IMR-90 (cell line): ENCODE data around the gene PARP12. TPM values are rescaled to one million over a fixed set of nuclear protein-coding genes. Genes with fewer than 3 reads are reported as not detected.

Source experiments
- ATAC-seq: fragments of 200-7000 bp; cut with Tn5 transposase; 2 replicates; pipeline ENCODE4 v1.9.1; 2020; ENCODE audit warnings: low read depth, mild to moderate bottlenecking, moderate library complexity
- BruUV-seq: library from RNA; stranded (reverse); fragments of 400-500 nt; replicated peaks from 2 replicates; lab custom pipeline; 2021; lab: Mats Ljungman, UMichigan
- CTCF ChIA-PET: fragments of 300-600 bp; formaldehyde crosslinking; extraction: SDS; loops from one replicate; lab custom pipeline; 2021; ENCODE audit warnings: antibody characterized with exemption; lab: Yijun Ruan, JAX
- POLR2A ChIA-PET: fragments of 300-600 bp; sonication (Branson Sonifier 250); formaldehyde crosslinking; loops from one replicate; lab custom pipeline; 2022; ENCODE audit warnings: antibody characterized with exemption; ENCODE audit not compliant: unreplicated experiment; lab: Charles Lee
- DNase-seq: peaks from one replicate; pipeline ENCODE4 v3.0.0; 2013
- H2AFZ ChIP-seq: replicated peaks from 2 replicates; pipeline ENCODE3; 2013; ENCODE audit warnings: low read length, mild to moderate bottlenecking; ENCODE audit not compliant: poor library complexity
- H2AK5ac ChIP-seq: 2 replicates; pipeline ENCODE4 v1.6.1; 2013; ENCODE audit warnings: low read depth, low read length, inconsistent platforms
- H2AK9ac ChIP-seq: replicated peaks from 2 replicates; pipeline ENCODE3; 2013; ENCODE audit warnings: mild to moderate bottlenecking, low read depth, low read length, moderate library complexity; ENCODE audit not compliant: poor library complexity
- H2BK120ac ChIP-seq: 2 replicates; pipeline ENCODE4 v1.6.1; 2013; ENCODE audit warnings: low read depth, low read length, inconsistent platforms
- H2BK15ac ChIP-seq: 3 replicates; pipeline ENCODE4 v1.6.1; 2013; ENCODE audit warnings: low read depth, low read length, inconsistent platforms
- H2BK20ac ChIP-seq: 2 replicates; pipeline ENCODE4 v1.6.1; 2013; ENCODE audit warnings: low read depth, mild to moderate bottlenecking, inconsistent platforms, low read length, moderate library complexity
- H2BK5ac ChIP-seq: 2 replicates; pipeline ENCODE4 v1.6.1; 2013; ENCODE audit warnings: mild to moderate bottlenecking, low read depth, low read length, inconsistent platforms; ENCODE audit not compliant: poor library complexity, severe bottlenecking
- H3K14ac ChIP-seq: replicated peaks from 2 replicates; pipeline ENCODE4 v1.6.1; 2013; ENCODE audit warnings: low read depth, low read length, inconsistent platforms
- H3K18ac ChIP-seq: 2 replicates; pipeline ENCODE4 v1.6.1; 2013; ENCODE audit warnings: low read depth, low read length, control low read depth
- H3K23ac ChIP-seq: 2 replicates; pipeline ENCODE4 v1.6.1; 2013; ENCODE audit warnings: low read depth, low read length, inconsistent platforms
- H3K27ac ChIP-seq: 2 replicates; pipeline ENCODE4 v1.5.1; 2013; ENCODE audit warnings: mild to moderate bottlenecking, control low read depth, low read length; ENCODE audit not compliant: insufficient read depth
- H3K27me3 ChIP-seq: 2 replicates; pipeline ENCODE4 v1.6.1; 2013; ENCODE audit warnings: low read length; ENCODE audit not compliant: control insufficient read depth, insufficient read depth
- H3K36me3 ChIP-seq: 2 replicates; pipeline ENCODE4 v1.6.1; 2013; ENCODE audit warnings: low read length, mixed read lengths; ENCODE audit not compliant: control insufficient read depth, insufficient read depth
- H3K4ac ChIP-seq: 2 replicates; pipeline ENCODE4 v1.6.1; 2013; ENCODE audit warnings: low read depth, low read length, inconsistent platforms
- H3K4me1 ChIP-seq: 2 replicates; pipeline ENCODE4 v1.6.1; 2013; ENCODE audit warnings: low read length, mixed read lengths; ENCODE audit not compliant: control insufficient read depth, insufficient read depth
- H3K4me2 ChIP-seq: 2 replicates; pipeline ENCODE4 v1.6.1; 2013; ENCODE audit warnings: low read depth, mild to moderate bottlenecking, control low read depth, low read length, moderate library complexity
- H3K4me3 ChIP-seq: 2 replicates; pipeline ENCODE4 v1.5.1; 2013; ENCODE audit warnings: low read depth, mild to moderate bottlenecking, control low read depth, low read length, moderate library complexity; ENCODE audit not compliant: insufficient read depth
- H3K56ac ChIP-seq: 2 replicates; pipeline ENCODE4 v1.6.1; 2013; ENCODE audit warnings: low read length, inconsistent platforms; ENCODE audit not compliant: insufficient read depth; ENCODE audit errors: extremely low read depth
- H3K79me1 ChIP-seq, 2 experiments: 2 replicates each; pipeline ENCODE4 v1.6.1; 2013; ENCODE audit warnings: low read length in 2 of 2, inconsistent platforms in 1 of 2, low read depth in 1 of 2
- H3K9ac ChIP-seq: 2 replicates; pipeline ENCODE4 v1.6.1; 2013; ENCODE audit warnings: low read depth, low read length, control low read depth
- H3K9me1 ChIP-seq: 2 replicates; pipeline ENCODE4 v1.6.1; 2013; ENCODE audit warnings: low read length, inconsistent platforms; ENCODE audit not compliant: insufficient read depth
- H3K9me3 ChIP-seq: 2 replicates; pipeline ENCODE4 v1.6.1; 2013; ENCODE audit warnings: low read length; ENCODE audit not compliant: control insufficient read depth, insufficient read depth
- H4K20me1 ChIP-seq: 2 replicates; pipeline ENCODE4 v1.6.1; 2013; ENCODE audit warnings: low read length, inconsistent platforms; ENCODE audit not compliant: insufficient read depth
- H4K5ac ChIP-seq: 2 replicates; pipeline ENCODE4 v1.6.1; 2013; ENCODE audit warnings: mild to moderate bottlenecking, low read depth, low read length, control low read depth
- H4K8ac ChIP-seq, 2 experiments: 2 replicates each; pipeline ENCODE4 v1.6.1; 2013; ENCODE audit warnings: low read depth in 2 of 2, low read length in 2 of 2, control low read depth in 1 of 2, inconsistent platforms in 1 of 2
- H4K91ac ChIP-seq: 2 replicates; pipeline ENCODE4 v1.6.1; 2013; ENCODE audit warnings: low read depth, low read length, inconsistent platforms; ENCODE audit not compliant: insufficient read depth
- BHLHE40 ChIP-seq: fragments of 150-350 bp; IDR thresholded peaks from 2 replicates; pipeline ENCODE4 v1.6.1; 2016; ENCODE audit warnings: mild to moderate bottlenecking, low read depth, low read length
- CEBPB ChIP-seq: IDR thresholded peaks from 2 replicates; pipeline ENCODE4 v1.6.1; 2012; ENCODE audit warnings: low read depth, low read length, improper control_type of control experiment
- CHD1 ChIP-seq: IDR thresholded peaks from 2 replicates; pipeline ENCODE4 v1.6.1; 2012; ENCODE audit warnings: low read depth, low read length, improper control_type of control experiment
- FOS ChIP-seq: fragments of 150-350 bp; IDR thresholded peaks from 2 replicates; pipeline ENCODE4 v1.6.1; 2016; ENCODE audit warnings: low read depth, low read length
- MAZ ChIP-seq: IDR thresholded peaks from 2 replicates; pipeline ENCODE4 v1.6.1; 2012; ENCODE audit warnings: low read depth, mild to moderate bottlenecking, low read length, improper control_type of control experiment, moderate library complexity, borderline replicate concordance
- MXI1 ChIP-seq: IDR thresholded peaks from 2 replicates; pipeline ENCODE4 v1.6.1; 2012; ENCODE audit warnings: low read depth, mild to moderate bottlenecking, low read length, moderate library complexity, borderline replicate concordance
- NFE2L2 ChIP-seq: fragments of 150-350 bp; IDR thresholded peaks from 2 replicates; pipeline ENCODE4 v1.6.1; 2016; ENCODE audit warnings: low read depth, mild to moderate bottlenecking, low read length
- POLR2A ChIP-seq: IDR thresholded peaks from 2 replicates; pipeline ENCODE4 v1.6.1; 2012; ENCODE audit warnings: mild to moderate bottlenecking, low read depth, low read length
- RAD21 ChIP-seq: IDR thresholded peaks from 2 replicates; pipeline ENCODE4 v1.6.1; 2012; ENCODE audit warnings: low read length, improper control_type of control experiment
- RCOR1 ChIP-seq: IDR thresholded peaks from 2 replicates; pipeline ENCODE4 v1.6.1; 2012; ENCODE audit warnings: mild to moderate bottlenecking, low read length, improper control_type of control experiment; ENCODE audit not compliant: insufficient replicate concordance
- RFX5 ChIP-seq: IDR thresholded peaks from 2 replicates; pipeline ENCODE4 v1.8.0; 2012; ENCODE audit warnings: low read depth, mild to moderate bottlenecking, low read length, moderate library complexity
- SMC3 ChIP-seq: fragments of 150-350 bp; IDR thresholded peaks from 2 replicates; pipeline ENCODE4 v1.6.1; 2016; ENCODE audit warnings: low read depth, mild to moderate bottlenecking, antibody characterized with exemption, low read length, moderate library complexity
- WGBS, 2 experiments: methylation state at CpG; one replicate each; pipeline versions ENCODE4 v1.1.5 to v1.1.7; 2013; ENCODE audit warnings: missing lambda C conversion rate in 2 of 2; ENCODE audit not compliant: insufficient read length in 1 of 2; ENCODE audit errors: extremely low coverage in 2 of 2; 5-methylcytosine and 5-hydroxymethylcytosine counted together
- dilution Hi-C: fragments of 300-500 bp; cut with HindIII; formaldehyde crosslinking; loops from one replicate; pipeline ENCODE4 v1.14.3; 2018; ENCODE audit warnings: low sequenced_read_pairs; ENCODE audit not compliant: unreplicated experiment
- in situ Hi-C: fragments of 300-500 bp; cut with MboI; formaldehyde crosslinking; loops from 3 replicates; pipeline ENCODE4 v1.14.3; 2019; ENCODE audit warnings: low sequenced_read_pairs, inconsistent platforms, mixed read lengths
- intact Hi-C: fragments of 100-400 bp; cut with micrococcal nuclease; formaldehyde crosslinking; loops from 2 replicates; pipeline ENCODE4 v1.10.0; 2022
- polyA plus RNA-seq, 3 experiments: library from polyadenylated mRNA; depleted of rRNA; stranded (reverse); fragments of >200 nt; gene quantifications; 2 replicates each; pipeline ENCODE4 v1.2.3, GENCODE V29; 2012; ENCODE audit warnings: low replicate concordance in 1 of 3
- total RNA-seq: library from RNA; depleted of rRNA; stranded (reverse); fragments of >200 nt; gene quantifications from 2 replicates; pipeline ENCODE4 v1.2.3, GENCODE V29; 2012
- TF ChIP-seq, protein P1 (sequence below): conservative IDR thresholded peaks from 2 replicates; pipeline ENCODE4 v1.5.1; 2012; ENCODE audit warnings: mild to moderate bottlenecking, low read depth, low read length, improper control_type of control experiment
- TF ChIP-seq, protein P2 (sequence below): fragments of 150-350 bp; IDR thresholded peaks from 2 replicates; pipeline ENCODE4 v1.6.1; 2016; ENCODE audit warnings: low read depth, mild to moderate bottlenecking, low read length, moderate library complexity, borderline replicate concordance

The PARP12 gene
- total and polyA plus RNA-seq, 2 of the 4 experiments (the other 2 are of a cell fraction): 7.2 to 11.3 TPM

DNA sequence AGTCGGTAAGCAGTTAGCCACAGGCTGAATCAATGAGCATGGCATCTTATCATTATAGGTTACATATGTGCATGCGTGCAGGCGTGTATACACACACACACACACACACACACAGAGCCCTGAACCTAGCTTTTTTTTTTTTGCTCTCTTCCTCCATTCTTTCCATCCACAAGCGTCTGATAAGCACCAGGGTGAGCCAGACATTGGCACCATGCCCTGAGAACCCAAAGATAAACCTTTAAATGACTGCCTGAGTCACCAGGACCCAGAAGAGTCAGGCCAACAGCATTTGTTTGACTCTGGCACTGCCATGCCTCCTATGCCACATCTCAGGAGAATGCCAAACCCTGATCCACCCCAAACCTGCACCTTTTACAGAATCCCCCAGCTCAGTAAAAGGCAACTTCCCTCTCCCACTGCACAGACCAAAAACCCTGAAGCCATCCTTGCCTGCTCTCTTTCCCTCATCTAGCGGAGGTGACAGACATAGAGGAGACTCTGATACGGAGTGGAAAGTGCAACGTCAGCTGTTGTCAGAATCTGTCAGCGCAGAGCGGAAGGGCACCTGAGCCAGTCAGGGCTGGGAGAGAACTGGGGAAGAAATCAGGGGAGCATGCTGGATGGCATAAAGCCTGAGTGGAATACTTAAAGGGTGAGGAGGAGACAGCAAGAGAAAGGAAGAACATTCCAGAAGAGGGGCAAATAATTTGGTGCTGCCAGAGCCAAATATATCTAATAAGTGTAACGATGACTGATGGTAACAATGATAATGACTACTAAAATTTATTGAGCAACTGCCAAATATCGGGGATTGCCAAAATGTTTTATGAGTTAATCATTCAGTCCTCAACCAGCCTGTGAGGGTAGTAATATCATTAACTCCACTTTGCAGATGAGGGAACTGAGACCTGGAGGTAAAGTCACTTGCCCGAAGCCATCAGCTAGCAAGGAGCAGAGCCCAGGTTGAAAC, 3.2 kb downstream of the PARP12 start:
- Histone ChIP-seq H2AFZ (no peak overlapping the region), H3K23ac (peak overlapping the region; percentile 65; the same call in 1 of the 2 replicates), H3K9me1 (peaks cover 35% of the 10 kb centered on the region), H3K4me2 (peak overlapping the region; percentile 27; the same call in 1 of the 2 replicates), H2BK5ac (no peak overlapping the region), H2AK9ac (peak overlapping the region; percentile 68), H3K56ac (no peak overlapping the region), H2BK15ac (peak overlapping the region; percentile 52; the same call in 2 of the 3 replicates), H4K5ac (no peak overlapping the region), H3K27me3 (no peaks in the 10 kb centered on the region), H3K4ac (peak overlapping the region; percentile 69), H3K9ac (no peak overlapping the region), H2AK5ac (peak overlapping the region; percentile 45), H4K20me1 (peaks cover 8% of the 10 kb centered on the region; the same call in 1 of the 2 replicates), H3K4me3 (no peak overlapping the region), H3K79me1 (peaks cover 27 to 69% of the 10 kb centered on the region in 2 experiments; a peak in 3 of 4 replicates), H3K14ac (peak overlapping the region; percentile 32; the same call in 1 of the 2 replicates), H3K18ac (no peak overlapping the region), H3K4me1 (peaks cover 21% of the 10 kb centered on the region), H3K36me3 (no peaks in the 10 kb centered on the region), H4K91ac (peak overlapping the region; percentile 15; the same call in 1 of the 2 replicates), H4K8ac (peak overlapping the region in 1 of 2 experiments; percentile 10; a peak in 1 of 4 replicates), H2BK120ac (peak overlapping the region; percentile 33; the same call in 1 of the 2 replicates), H2BK20ac (peak overlapping the region; percentile 24), H3K9me3 (no peaks in the 10 kb centered on the region), H3K27ac (no peak overlapping the region)
- ATAC-seq: peak; percentile 51
- dilution Hi-C loops: no loop called here
- POLR2A ChIA-PET: no interaction called here
- CTCF ChIA-PET: interaction anchor here (0.6 kb wide), 1 partner anchor 54 kb away, joined by 3 read pairs; no protein-coding TSS in a partner anchor
- DNase-seq: peak; percentile 95
- in situ Hi-C loops: no loop called here
- intact Hi-C loops: loop anchor here (2.0 kb wide), 1 partner anchor 117 kb away; the partner anchor contains the start of gene KDM7A
- 81% methylated on average over 6 of the region's 12 CpGs; no CpG with 5 or more reads in 1 of the 2 experiments for WGBS, 2 experiments
- no TSS peak for BruUV-seq
- no peak for TF ChIP-seq CHD1
- TF ChIP-seq POLR2A: no peak
- peak; percentile 63 for TF ChIP-seq FOS
- no peak for TF ChIP-seq RCOR1
- TF ChIP-seq SMC3: no peak
- no peak for TF ChIP-seq CEBPB
- TF ChIP-seq, protein P1, sequence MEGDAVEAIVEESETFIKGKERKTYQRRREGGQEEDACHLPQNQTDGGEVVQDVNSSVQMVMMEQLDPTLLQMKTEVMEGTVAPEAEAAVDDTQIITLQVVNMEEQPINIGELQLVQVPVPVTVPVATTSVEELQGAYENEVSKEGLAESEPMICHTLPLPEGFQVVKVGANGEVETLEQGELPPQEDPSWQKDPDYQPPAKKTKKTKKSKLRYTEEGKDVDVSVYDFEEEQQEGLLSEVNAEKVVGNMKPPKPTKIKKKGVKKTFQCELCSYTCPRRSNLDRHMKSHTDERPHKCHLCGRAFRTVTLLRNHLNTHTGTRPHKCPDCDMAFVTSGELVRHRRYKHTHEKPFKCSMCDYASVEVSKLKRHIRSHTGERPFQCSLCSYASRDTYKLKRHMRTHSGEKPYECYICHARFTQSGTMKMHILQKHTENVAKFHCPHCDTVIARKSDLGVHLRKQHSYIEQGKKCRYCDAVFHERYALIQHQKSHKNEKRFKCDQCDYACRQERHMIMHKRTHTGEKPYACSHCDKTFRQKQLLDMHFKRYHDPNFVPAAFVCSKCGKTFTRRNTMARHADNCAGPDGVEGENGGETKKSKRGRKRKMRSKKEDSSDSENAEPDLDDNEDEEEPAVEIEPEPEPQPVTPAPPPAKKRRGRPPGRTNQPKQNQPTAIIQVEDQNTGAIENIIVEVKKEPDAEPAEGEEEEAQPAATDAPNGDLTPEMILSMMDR: no peak
- no peak for TF ChIP-seq MAZ
- TF ChIP-seq NFE2L2: no peak
- peak; percentile 8; the same call in 1 of the 2 replicates for TF ChIP-seq RAD21
- TF ChIP-seq, protein P2, sequence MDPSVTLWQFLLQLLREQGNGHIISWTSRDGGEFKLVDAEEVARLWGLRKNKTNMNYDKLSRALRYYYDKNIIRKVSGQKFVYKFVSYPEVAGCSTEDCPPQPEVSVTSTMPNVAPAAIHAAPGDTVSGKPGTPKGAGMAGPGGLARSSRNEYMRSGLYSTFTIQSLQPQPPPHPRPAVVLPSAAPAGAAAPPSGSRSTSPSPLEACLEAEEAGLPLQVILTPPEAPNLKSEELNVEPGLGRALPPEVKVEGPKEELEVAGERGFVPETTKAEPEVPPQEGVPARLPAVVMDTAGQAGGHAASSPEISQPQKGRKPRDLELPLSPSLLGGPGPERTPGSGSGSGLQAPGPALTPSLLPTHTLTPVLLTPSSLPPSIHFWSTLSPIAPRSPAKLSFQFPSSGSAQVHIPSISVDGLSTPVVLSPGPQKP: no peak
- TF ChIP-seq RFX5: no peak
- TF ChIP-seq BHLHE40: 0 out of 2 replicates have a peak, but pooled peaks have one; percentile 33
- TF ChIP-seq MXI1: no peak
